Fibroblast of pulmonary artery (primary cell): ENCODE measurements around the gene HOXA5.

Source experiments
- DNase-seq: peaks from one replicate; pipeline ENCODE4 v3.0.0-alpha.2; 2010; ENCODE audit warnings: low read depth
- H3K4me3 ChIP-seq: replicated peaks from 2 replicates; pipeline ENCODE4 v1.5.1; 2011; ENCODE audit warnings: low read depth, mild to moderate bottlenecking, control low read depth, low read length, moderate library complexity
- CTCF ChIP-seq: IDR thresholded peaks from 2 replicates; pipeline ENCODE4 v1.5.1; 2011; ENCODE audit warnings: mild to moderate bottlenecking, control low read depth, low read length, inconsistent platforms; ENCODE audit errors: missing control alignments

Gene HOXA5

GRCh38 chr7:27160145-27160545 is 16.7 kb upstream of the HOXA5 start:
- no peak for DNase-seq
- H3K4me3 ChIP-seq, result no peak overlapping the region
- TF ChIP-seq CTCF, result no peak

- DNase-seq, result no peak
- no peak for TF ChIP-seq CTCF
- no peak overlapping the region for H3K4me3 ChIP-seq
These were observed 16.0 kb upstream of the HOXA5 start for GRCh38 chr7:27159266-27160144.

GRCh38 chr7:27158436-27159265 is 15.2 kb upstream of the HOXA5 start:
- no peak for TF ChIP-seq CTCF
- H3K4me3 ChIP-seq, result no peak overlapping the region
- DNase-seq, result no peak

- H3K4me3 ChIP-seq, result no peak overlapping the region
- TF ChIP-seq CTCF, result no peak
- DNase-seq, result no peak
These were observed 14.4 kb upstream of the HOXA5 start for GRCh38 chr7:27157702-27158431.

GRCh38 chr7:27156916-27157701 is 13.6 kb upstream of the HOXA5 start:
- no peak for DNase-seq
- no peak overlapping the region for H3K4me3 ChIP-seq
- no peak for TF ChIP-seq CTCF

- no peak for DNase-seq
- TF ChIP-seq CTCF, result no peak
- no peak within 1 kb of the TSS for H3K4me3 ChIP-seq
These were observed 13.0 kb upstream of the HOXA5 start, which contains the start of gene HOXA7 for GRCh38 chr7:27156508-27156898. Gene HOXA7 (minus strand): TSS chr7:27156675. CDS start chr7:27156545, 130 bp downstream.
